Peyer's patch (tissue), 4 donors: ENCODE results near the gene ASTL.
"Not testable (repeated sequence)": the region's sequence is repeated elsewhere in the genome, so short reads cannot be mapped to it uniquely, and the experiment has no call there.

Experiments used
- CTCF ChIP-seq, 6 experiments: fragments of 450-650 bp in 4 of 6; fragments of 200-600 bp in 2 of 6; sonication (generic) in 1 of 6; IDR thresholded peaks; one replicate each; pipeline ENCODE4 v1.5.1; 2017 to 2019; ENCODE audit warnings: antibody characterized with exemption in 6 of 6, mild to moderate bottlenecking in 3 of 6, moderate library complexity in 1 of 6
- POLR2A ChIP-seq, 2 donors: fragments of 450-650 bp; IDR thresholded peaks; one replicate each; pipeline ENCODE4 v1.5.1; 2017; ENCODE audit warnings: antibody characterized with exemption in 2 of 2, mild to moderate bottlenecking in 2 of 2, moderate library complexity in 2 of 2

- TF ChIP-seq CTCF, POLR2A (IDR thresholded peaks at IDR 0.05): not testable (repeated sequence)
Measured at GRCh38 chr2:96160366-96160765, 22.1 kb upstream of the ASTL start.
